Fibroblast of lung (primary cell): Measurements from ENCODE around the gene ASAP3. TPM values are rescaled to one million over a fixed set of nuclear protein-coding genes. Genes with fewer than 3 reads are reported as not detected.

Experiments
- DNase-seq, 2 donors: peaks; one replicate each; pipeline versions ENCODE4 v3.0.0 to v3.0.0-alpha.2; 2010; ENCODE audit warnings: low read depth in 2 of 2
- H2AFZ ChIP-seq: 2 replicates; pipeline ENCODE4 v1.5.1; 2012; ENCODE audit warnings: low read length, control low read depth, inconsistent platforms
- H3K27ac ChIP-seq: 2 replicates; pipeline ENCODE4 v1.5.1; 2011; ENCODE audit warnings: low read length, control low read depth; ENCODE audit not compliant: insufficient read depth
- H3K27me3 ChIP-seq: 2 replicates; pipeline ENCODE4 v1.5.1; 2011; ENCODE audit warnings: mild to moderate bottlenecking, low read length; ENCODE audit not compliant: control insufficient read depth, insufficient read depth
- H3K36me3 ChIP-seq: 2 replicates; pipeline ENCODE4 v1.5.1; 2011; ENCODE audit warnings: low read length; ENCODE audit not compliant: control insufficient read depth, insufficient read depth
- H3K4me1 ChIP-seq: 2 replicates; pipeline ENCODE4 v1.5.1; 2011; ENCODE audit warnings: low read length; ENCODE audit not compliant: control insufficient read depth, insufficient read depth; ENCODE audit errors: extremely low read depth
- H3K4me2 ChIP-seq: 2 replicates; pipeline ENCODE4 v1.5.1; 2011; ENCODE audit warnings: low read length, control low read depth; ENCODE audit not compliant: insufficient read depth; ENCODE audit errors: extremely low read depth
- H3K4me3 ChIP-seq, 4 experiments: fragments of 200-600 bp in 1 of 4; sonication (generic) in 1 of 4; replicated peaks in 1 of 4; 2 replicates each; pipeline ENCODE4 v1.5.1; 2011 to 2016; ENCODE audit warnings: low read length in 4 of 4, low read depth in 3 of 4, mild to moderate bottlenecking in 3 of 4, control low read depth in 2 of 4, inconsistent platforms in 1 of 4, mixed read lengths in 1 of 4; ENCODE audit not compliant: insufficient read depth in 1 of 4; ENCODE audit errors: control extremely low read depth in 1 of 4
- H3K79me2 ChIP-seq: 2 replicates; pipeline ENCODE4 v1.5.1; 2012; ENCODE audit warnings: mild to moderate bottlenecking, low read length, inconsistent platforms; ENCODE audit not compliant: control insufficient read depth, insufficient read depth
- H3K9ac ChIP-seq: 2 replicates; pipeline ENCODE4 v1.5.1; 2011; ENCODE audit warnings: mild to moderate bottlenecking, low read length, control low read depth; ENCODE audit not compliant: insufficient read depth
- H3K9me3 ChIP-seq: 2 replicates; pipeline ENCODE4 v1.5.1; 2012; ENCODE audit warnings: low read depth, low read length; ENCODE audit not compliant: control insufficient read depth, insufficient read depth
- H4K20me1 ChIP-seq: 2 replicates; pipeline ENCODE4 v1.5.1; 2011; ENCODE audit warnings: low read length; ENCODE audit not compliant: control insufficient read depth, insufficient read depth; ENCODE audit errors: extremely low read depth
- EZH2 ChIP-seq: IDR thresholded peaks from 2 replicates; pipeline ENCODE4 v1.5.1; 2012; ENCODE audit warnings: low read length, control low read depth, mild to moderate bottlenecking; ENCODE audit errors: missing control alignments
- polyA plus RNA-seq, 2 donors: library from polyadenylated mRNA; depleted of rRNA in 1 of 2; stranded (reverse) in 1 of 2; unstranded in 1 of 2; fragments of >200 nt; gene quantifications; 2 replicates each; pipeline ENCODE4 v1.2.1, GENCODE V29; 2011 to 2012; ENCODE audit warnings: missing spikeins in 1 of 2
- total RNA-seq: library from RNA; depleted of rRNA; stranded (reverse); fragments of >200 nt; gene quantifications from 2 replicates; pipeline ENCODE4 v1.2.1, GENCODE V29; 2014
- TF ChIP-seq, protein P1 (sequence below), 2 donors: IDR thresholded peaks in 1 of 2; conservative IDR thresholded peaks in 1 of 2; 1 replicate in 1 of 2; 2 replicates in 1 of 2; pipeline ENCODE4 v1.5.1; 2011 to 2012; ENCODE audit warnings: low read length in 2 of 2, control low read depth in 1 of 2, inconsistent platforms in 1 of 2, low read depth in 1 of 2, mild to moderate bottlenecking in 1 of 2

The ASAP3 gene
- total and polyA plus RNA-seq, 2 donors (not counting 1 experiment from before 2014, with no cell fraction given): 14.2 to 73.2 TPM

- DNase-seq: no peak
- peaks cover 8% of the 10 kb centered on the region for H3K4me1 ChIP-seq
- no peak overlapping the region for H3K9ac ChIP-seq
- TF ChIP-seq, protein P1, sequence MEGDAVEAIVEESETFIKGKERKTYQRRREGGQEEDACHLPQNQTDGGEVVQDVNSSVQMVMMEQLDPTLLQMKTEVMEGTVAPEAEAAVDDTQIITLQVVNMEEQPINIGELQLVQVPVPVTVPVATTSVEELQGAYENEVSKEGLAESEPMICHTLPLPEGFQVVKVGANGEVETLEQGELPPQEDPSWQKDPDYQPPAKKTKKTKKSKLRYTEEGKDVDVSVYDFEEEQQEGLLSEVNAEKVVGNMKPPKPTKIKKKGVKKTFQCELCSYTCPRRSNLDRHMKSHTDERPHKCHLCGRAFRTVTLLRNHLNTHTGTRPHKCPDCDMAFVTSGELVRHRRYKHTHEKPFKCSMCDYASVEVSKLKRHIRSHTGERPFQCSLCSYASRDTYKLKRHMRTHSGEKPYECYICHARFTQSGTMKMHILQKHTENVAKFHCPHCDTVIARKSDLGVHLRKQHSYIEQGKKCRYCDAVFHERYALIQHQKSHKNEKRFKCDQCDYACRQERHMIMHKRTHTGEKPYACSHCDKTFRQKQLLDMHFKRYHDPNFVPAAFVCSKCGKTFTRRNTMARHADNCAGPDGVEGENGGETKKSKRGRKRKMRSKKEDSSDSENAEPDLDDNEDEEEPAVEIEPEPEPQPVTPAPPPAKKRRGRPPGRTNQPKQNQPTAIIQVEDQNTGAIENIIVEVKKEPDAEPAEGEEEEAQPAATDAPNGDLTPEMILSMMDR (conservative IDR thresholded peaks at IDR 0.05 in 1 of 2, IDR thresholded peaks at IDR 0.05 in 1 of 2; ENCODE audit: low read depth in 1 of 2, low read length in 2 of 2): no peak
- no peak for TF ChIP-seq EZH2
- no peak overlapping the region for H3K4me3 ChIP-seq
- H3K4me2 ChIP-seq: no peak overlapping the region
- H3K27me3 ChIP-seq: no peaks in the 10 kb centered on the region
- no peak overlapping the region for H3K27ac ChIP-seq
- H3K79me2 ChIP-seq: no peaks in the 10 kb centered on the region
- H2AFZ ChIP-seq: no peak overlapping the region
- no peaks in the 10 kb centered on the region for H4K20me1 ChIP-seq
- no peaks in the 10 kb centered on the region for H3K36me3 ChIP-seq
- H3K9me3 ChIP-seq: no peaks in the 10 kb centered on the region
These were observed 40.9 kb upstream of the ASAP3 start for GRCh38 chr1:23524716-23525401.

GRCh38 chr1:23524163-23524562, 40.2 kb upstream of the ASAP3 start:
- Histone ChIP-seq H4K20me1 (no peaks in the 10 kb centered on the region), H3K4me2 (no peak overlapping the region), H2AFZ (no peak overlapping the region), H3K9ac (no peak overlapping the region), H3K4me3 (no peak overlapping the region), H3K36me3 (no peaks in the 10 kb centered on the region), H3K27me3 (no peaks in the 10 kb centered on the region), H3K4me1 (peaks cover 8% of the 10 kb centered on the region), H3K9me3 (no peaks in the 10 kb centered on the region), H3K27ac (no peak overlapping the region), H3K79me2 (no peaks in the 10 kb centered on the region)
- TF ChIP-seq EZH2: no peak
- TF ChIP-seq, protein P1 (conservative IDR thresholded peaks at IDR 0.05 in 1 of 2, IDR thresholded peaks at IDR 0.05 in 1 of 2; ENCODE audit: low read depth in 1 of 2, low read length in 2 of 2): no peak
- DNase-seq: no peak

- Histone ChIP-seq H3K27ac (no peak overlapping the region), H3K9ac (no peak overlapping the region), H3K79me2 (no peaks in the 10 kb centered on the region), H3K4me2 (no peak overlapping the region), H2AFZ (no peak overlapping the region), H3K27me3 (no peaks in the 10 kb centered on the region), H3K4me1 (no peaks in the 10 kb centered on the region), H4K20me1 (no peaks in the 10 kb centered on the region), H3K36me3 (no peaks in the 10 kb centered on the region), H3K4me3 (no peak overlapping the region), H3K9me3 (no peaks in the 10 kb centered on the region)
- peak in 1 of 2 donors; percentile 49 for DNase-seq
- no peak for TF ChIP-seq EZH2
- TF ChIP-seq, protein P1 (conservative IDR thresholded peaks at IDR 0.05 in 1 of 2, IDR thresholded peaks at IDR 0.05 in 1 of 2; ENCODE audit: low read depth in 1 of 2, low read length in 2 of 2): no peak
These were observed 38.4 kb upstream of the ASAP3 start for GRCh38 chr1:23522244-23522982.
